SK-N-MC (cell line): ENCODE results near the gene TAS1R3.

Experiments used
- DNase-seq: peaks from one replicate; pipeline ENCODE4 v3.0.0-alpha.2; 2011; ENCODE audit warnings: low read depth, low spot score
- H3K27ac ChIP-seq: fragments of 200-600 bp; sonication (generic); 2 replicates; pipeline ENCODE4 v1.5.1; 2016; ENCODE audit warnings: mixed run types
- H3K36me3 ChIP-seq: fragments of 200-600 bp; sonication (generic); 2 replicates; pipeline ENCODE4 v1.6.1; 2017; ENCODE audit warnings: antibody characterized with exemption, low read length, mixed read lengths; ENCODE audit not compliant: insufficient read depth
- H3K4me3 ChIP-seq: fragments of 200-600 bp; sonication (generic); 2 replicates; pipeline ENCODE4 v1.5.1; 2016
- H3K9ac ChIP-seq: fragments of 200-600 bp; sonication (generic); 2 replicates; pipeline ENCODE4 v1.8.0; 2017; ENCODE audit warnings: mixed run types, mixed read lengths; ENCODE audit not compliant: insufficient read length
- H3K9me3 ChIP-seq: fragments of 200-600 bp; sonication (generic); 2 replicates; pipeline ENCODE4 v1.6.1; 2017; ENCODE audit warnings: low read depth, mild to moderate bottlenecking, antibody characterized with exemption, low read length, moderate library complexity, mixed read lengths
- EZH2 ChIP-seq: fragments of 200-600 bp; sonication (generic); IDR thresholded peaks from one replicate; pipeline ENCODE4 v1.6.1; 2017; ENCODE audit warnings: antibody characterized with exemption
- FOXP2 ChIP-seq: optimal IDR thresholded peaks from 2 replicates; pipeline ENCODE3; 2011; ENCODE audit warnings: mild to moderate bottlenecking, moderate library complexity; ENCODE audit not compliant: insufficient read depth; ENCODE audit errors: extremely low read length, control extremely low read depth
- POLR2AphosphoS5 ChIP-seq: IDR thresholded peaks from 2 replicates; pipeline ENCODE4 v1.6.1; 2012; ENCODE audit warnings: mild to moderate bottlenecking, low read depth, low read length, borderline replicate concordance

The TAS1R3 gene

DNA sequence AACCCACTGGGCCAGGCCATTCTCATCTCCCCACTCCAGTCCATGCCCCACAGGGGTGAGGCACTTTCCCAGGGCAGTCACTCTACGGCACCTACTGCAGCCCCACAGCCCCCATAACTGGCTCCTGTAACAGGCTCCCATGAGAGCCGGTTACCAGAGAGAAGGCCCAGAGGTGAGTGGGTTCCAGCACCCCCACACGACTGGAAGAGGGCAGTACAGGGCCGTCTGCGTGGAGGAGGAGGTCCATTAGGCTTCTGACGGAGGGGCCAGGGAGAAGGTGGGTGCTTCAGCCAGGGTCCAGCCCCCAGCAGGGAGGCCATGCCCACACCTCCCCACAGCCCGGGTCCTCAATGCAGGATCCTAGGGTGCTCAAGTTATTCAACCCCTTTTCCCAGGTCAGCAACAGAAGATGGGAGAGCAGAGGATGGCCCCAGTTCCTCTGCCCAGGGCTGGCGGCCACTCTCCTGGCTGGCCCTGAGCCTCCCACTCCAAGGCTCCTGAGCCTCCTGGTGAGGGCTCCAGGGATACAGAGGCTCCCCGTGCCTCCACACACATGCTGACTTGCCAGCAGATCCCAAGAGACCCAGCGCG, 24.9 kb upstream of the TAS1R3 start:
- H3K4me3 ChIP-seq: peak overlapping the region; percentile 85
- no peak for DNase-seq
- H3K36me3 ChIP-seq: peaks cover 4% of the 10 kb centered on the region; the same call in 1 of the 2 replicates
- TF ChIP-seq POLR2AphosphoS5 (no peak), FOXP2 (no peak), EZH2 (no peak)
- H3K9me3 ChIP-seq: no peaks in the 10 kb centered on the region
- H3K9ac ChIP-seq: peak overlapping the region; percentile 66
- H3K27ac ChIP-seq: peak overlapping the region; percentile 80

DNA sequence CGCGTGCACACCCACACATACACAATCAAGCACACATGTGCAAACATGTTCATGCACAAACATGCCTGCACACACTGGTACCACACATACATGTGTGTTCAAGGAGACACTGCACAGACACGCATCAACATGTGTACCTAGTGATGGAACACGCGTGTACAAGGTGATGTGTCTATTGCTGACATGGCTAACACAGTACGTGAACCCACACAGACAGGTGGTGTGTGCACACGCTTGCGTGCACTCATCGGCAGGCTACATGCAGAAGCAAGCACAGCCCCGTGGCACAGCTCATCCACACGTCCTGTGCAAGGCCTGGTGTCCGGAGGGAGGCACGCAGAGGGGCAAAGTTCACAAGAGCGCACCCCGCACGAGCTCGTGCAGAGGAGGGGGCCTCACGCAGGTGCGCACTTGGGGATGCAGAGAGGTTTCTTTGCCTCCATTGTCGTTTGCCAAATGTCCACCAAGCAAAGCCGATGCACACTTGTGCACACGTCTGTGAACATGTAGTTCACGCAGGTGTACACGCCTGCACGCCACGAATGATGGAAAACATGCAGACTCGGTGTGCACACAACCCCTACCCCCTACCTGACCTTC, 24.3 kb upstream of the TAS1R3 start:
- peaks cover 10% of the 10 kb centered on the region; the same call in 1 of the 2 replicates for H3K36me3 ChIP-seq
- H3K9ac ChIP-seq: peak overlapping the region; percentile 75
- no peak for TF ChIP-seq EZH2
- TF ChIP-seq POLR2AphosphoS5: no peak
- TF ChIP-seq FOXP2: no peak
- peak overlapping the region; percentile 85 for H3K4me3 ChIP-seq
- no peaks in the 10 kb centered on the region for H3K9me3 ChIP-seq
- no peak overlapping the region; the same call in 1 of the 2 replicates for H3K27ac ChIP-seq
- DNase-seq: no peak

DNA sequence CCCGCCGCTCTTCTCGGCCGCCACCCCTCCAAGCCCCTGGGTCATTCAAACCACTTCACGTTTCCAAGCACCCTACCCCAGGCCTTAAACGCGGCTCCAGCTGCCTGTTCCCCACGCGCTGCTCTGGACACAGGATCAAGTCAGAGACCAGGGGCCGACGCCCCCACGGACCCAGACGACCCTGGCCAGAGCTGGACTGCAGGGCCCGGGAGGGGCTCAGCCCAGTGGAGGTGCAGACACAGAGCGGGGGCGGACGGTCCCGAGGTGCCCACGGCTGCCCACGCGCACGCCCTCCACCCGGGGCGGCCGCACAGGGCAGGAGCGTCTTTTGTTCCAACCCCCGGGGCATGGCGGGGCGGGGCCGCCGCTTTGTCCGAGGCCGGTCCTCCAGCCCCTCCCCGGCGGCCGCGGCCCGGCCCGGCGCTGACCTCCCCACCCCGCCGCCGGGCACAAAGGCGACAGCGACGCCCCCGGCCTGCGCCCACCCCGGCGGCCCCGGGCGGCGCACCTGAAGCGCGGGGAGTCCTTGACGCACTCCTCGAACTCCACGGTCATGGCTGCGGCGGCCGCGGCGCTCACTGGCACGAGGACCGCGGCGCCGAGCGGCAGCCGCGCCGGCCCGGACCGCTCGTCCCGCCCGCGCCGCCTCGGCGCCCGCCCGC, 23.7 kb upstream of the TAS1R3 start:
- TF ChIP-seq FOXP2: no peak
- no peak for TF ChIP-seq EZH2
- no peak for TF ChIP-seq POLR2AphosphoS5
- Histone ChIP-seq H3K27ac (peak overlapping the region; percentile 62; the same call in 1 of the 2 replicates), H3K9me3 (no peaks in the 10 kb centered on the region), H3K36me3 (peaks cover 13% of the 10 kb centered on the region; the same call in 1 of the 2 replicates), H3K4me3 (peak overlapping the region; percentile 85), H3K9ac (peak overlapping the region; percentile 75)
- DNase-seq: no peak

DNA sequence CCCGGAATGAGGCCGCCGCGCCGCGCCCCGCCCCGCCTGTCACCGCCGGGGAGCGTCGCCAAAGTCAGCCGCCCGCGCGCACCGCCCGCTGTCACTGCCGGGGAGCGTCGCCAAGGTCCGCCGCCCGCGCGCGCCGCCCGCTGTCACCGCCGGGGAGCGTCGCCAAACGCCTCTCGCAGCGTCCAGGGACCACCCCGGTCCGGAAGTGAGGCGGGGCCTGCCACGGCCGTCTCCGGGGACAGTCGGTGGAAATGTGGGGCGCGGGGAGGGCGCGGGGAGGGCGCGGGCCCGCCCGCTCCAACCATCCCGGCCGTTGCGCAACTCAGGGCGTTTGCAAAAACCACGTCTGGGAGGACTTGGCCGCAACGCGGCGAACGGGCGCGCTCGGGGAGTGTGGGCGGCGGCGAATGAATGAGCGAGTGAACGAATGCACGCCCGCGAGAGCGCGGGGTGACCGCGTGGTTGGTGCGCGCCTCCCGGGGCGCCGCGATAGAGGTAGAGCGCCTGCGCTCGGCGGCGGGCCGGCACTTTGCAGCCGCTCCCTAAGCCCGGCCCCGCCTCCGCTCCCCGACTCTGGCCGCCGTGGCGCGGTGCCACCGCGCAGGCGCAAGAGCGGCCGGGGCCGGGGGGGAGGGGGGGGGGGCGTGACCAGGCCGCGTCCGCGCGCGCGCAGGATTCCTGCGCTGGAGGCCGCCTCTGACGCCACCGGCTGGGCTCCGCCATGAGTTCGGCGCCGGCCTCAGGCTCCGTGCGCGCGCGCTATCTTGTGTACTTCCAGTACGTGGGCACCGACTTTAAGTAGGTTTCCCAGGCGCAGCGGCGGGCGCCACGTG, 22.9 kb upstream of the TAS1R3 start, which contains the start of the genes ACAP3 and PUSL1:
TSS of gene ACAP3 (minus strand) at position 8 of the 833 bp plus-strand sequence. CDS start 115 bp downstream, outside the sequence.
TSS of gene PUSL1 (plus strand) at position 675 of the 833 bp plus-strand sequence. CDS start at position 722, 47 bp downstream.
- Histone ChIP-seq H3K36me3 (peaks cover 20% of the 10 kb centered on the region; the same call in 1 of the 2 replicates), H3K9me3 (no peaks in the 10 kb centered on the region), H3K4me3 (peak within 1 kb of the TSS; percentile 85), H3K27ac (peak within 1 kb of the TSS; percentile 91), H3K9ac (peak within 1 kb of the TSS; percentile 79)
- DNase-seq: peak; percentile 65
- TF ChIP-seq EZH2: no peak
- no peak for TF ChIP-seq FOXP2
- peak; percentile 76; the same call in 1 of the 2 replicates for TF ChIP-seq POLR2AphosphoS5

DNA sequence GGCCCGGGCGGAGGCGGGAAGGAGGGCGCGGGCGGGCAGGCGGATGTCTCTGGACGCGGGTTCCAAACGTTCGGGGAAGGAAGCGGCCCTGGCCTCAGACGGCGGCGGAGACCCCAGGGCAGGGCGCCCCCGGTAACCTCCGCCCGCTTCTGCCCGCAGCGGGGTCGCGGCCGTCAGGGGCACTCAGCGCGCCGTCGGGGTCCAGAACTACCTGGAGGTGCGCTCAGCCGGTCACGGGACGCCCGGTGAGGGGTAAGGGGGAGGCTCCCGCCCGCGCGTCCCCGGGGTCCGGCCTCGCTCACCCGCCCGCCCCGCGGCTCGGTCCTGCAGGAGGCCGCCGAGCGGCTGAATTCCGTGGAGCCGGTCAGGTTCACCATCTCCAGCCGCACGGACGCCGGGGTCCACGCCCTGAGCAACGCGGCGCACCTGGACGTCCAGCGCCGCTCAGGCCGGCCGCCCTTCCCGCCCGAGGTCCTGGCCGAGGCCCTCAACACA, 22.3 kb upstream of the TAS1R3 start:
- Histone ChIP-seq H3K9ac (peak overlapping the region; percentile 79), H3K9me3 (no peaks in the 10 kb centered on the region), H3K27ac (peak overlapping the region; percentile 51), H3K36me3 (peaks cover 26% of the 10 kb centered on the region; the same call in 1 of the 2 replicates), H3K4me3 (peak overlapping the region; percentile 85)
- TF ChIP-seq EZH2 (no peak), FOXP2 (no peak), POLR2AphosphoS5 (no peak)
- no peak for DNase-seq

DNA sequence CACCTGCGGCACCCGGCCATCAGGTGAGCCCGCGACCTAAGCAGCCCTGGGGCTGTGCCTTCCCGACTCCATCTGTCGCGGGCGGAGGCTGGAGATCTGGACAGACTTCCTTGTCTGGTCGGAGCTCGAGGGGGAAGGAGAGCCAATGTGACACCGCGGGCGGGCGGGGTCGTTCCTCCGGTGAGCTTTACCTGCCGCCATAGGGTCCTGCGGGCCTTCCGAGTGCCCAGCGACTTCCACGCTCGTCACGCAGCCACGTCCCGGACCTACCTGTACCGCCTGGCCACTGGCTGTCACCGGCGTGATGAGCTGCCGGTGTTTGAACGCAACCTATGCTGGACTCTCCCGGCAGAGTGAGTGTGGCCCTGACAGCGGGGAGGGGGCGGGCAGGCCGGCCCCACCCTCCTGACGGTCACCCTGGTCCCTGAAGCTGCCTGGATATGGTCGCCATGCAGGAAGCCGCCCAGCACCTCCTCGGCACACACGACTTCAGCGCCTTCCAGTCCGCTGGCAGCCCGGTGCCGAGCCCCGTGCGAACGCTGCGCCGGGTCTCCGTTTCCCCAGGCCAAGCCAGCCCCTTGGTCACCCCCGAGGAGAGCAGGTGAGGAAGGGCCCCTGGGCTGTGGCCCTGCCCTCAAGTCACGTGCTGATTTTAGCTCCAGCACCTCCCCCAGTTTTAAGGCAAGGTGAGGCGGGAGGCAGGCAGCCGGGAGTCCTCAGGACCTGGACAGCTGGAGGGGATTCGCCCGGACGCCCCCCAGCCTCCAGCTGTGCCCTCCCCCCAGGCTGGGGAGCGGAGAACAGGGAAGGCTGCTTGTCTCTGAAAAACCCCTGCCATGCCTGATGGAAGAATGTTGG, 21.6 kb upstream of the TAS1R3 start:
- DNase-seq: no peak
- H3K9me3 ChIP-seq: no peaks in the 10 kb centered on the region

DNA sequence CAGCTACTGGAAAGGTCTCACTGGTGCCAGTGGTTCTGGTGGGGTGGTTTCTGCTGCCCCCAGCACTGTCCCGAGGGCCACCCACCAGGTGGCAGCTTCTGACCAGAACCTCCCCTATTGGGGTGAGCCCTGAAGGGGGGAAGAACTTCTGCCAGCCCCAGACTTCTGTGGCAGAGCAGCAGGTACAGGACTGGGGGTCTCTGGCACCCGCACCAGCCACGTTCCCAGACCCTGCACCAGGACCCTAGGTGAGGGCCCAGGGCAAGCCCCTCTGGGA, 21.0 kb upstream of the TAS1R3 start:
- 0 out of 2 replicates have a peak overlapping the region, but pooled peaks have one; percentile 85 for H3K4me3 ChIP-seq
- H3K27ac ChIP-seq: no peak overlapping the region
- H3K36me3 ChIP-seq: peaks cover 38% of the 10 kb centered on the region; the same call in 1 of the 2 replicates
- H3K9ac ChIP-seq: no peak overlapping the region
- TF ChIP-seq EZH2: no peak
- no peak for TF ChIP-seq FOXP2
- TF ChIP-seq POLR2AphosphoS5: no peak
- DNase-seq: no peak
- no peaks in the 10 kb centered on the region for H3K9me3 ChIP-seq

More for the DNA sequence above, 21.6 kb upstream of the TAS1R3 start:
- Histone ChIP-seq H3K27ac (no peak overlapping the region), H3K9ac (peak overlapping the region; percentile 79), H3K36me3 (peaks cover 33% of the 10 kb centered on the region; the same call in 1 of the 2 replicates), H3K4me3 (peak overlapping the region; percentile 85)
- TF ChIP-seq POLR2AphosphoS5 (peak; percentile 16; the same call in 1 of the 2 replicates), FOXP2 (no peak)
